Hepatocyte (in vitro differentiated cells): Measurements from ENCODE around the gene TBCD. TPM values are rescaled to one million over a fixed set of nuclear protein-coding genes. Genes with fewer than 3 reads are reported as not detected.

Source experiments
- DNase-seq: peaks from one replicate; pipeline ENCODE4 v3.0.0-alpha.2; 2016; ENCODE audit warnings: low spot score
- H2AFZ ChIP-seq: fragments of 200-600 bp; sonication (generic); 2 replicates; pipeline ENCODE4 v1.6.0; 2016; ENCODE audit warnings: antibody characterized with exemption, mild to moderate bottlenecking
- H3K27ac ChIP-seq: fragments of 200-600 bp; sonication (generic); 2 replicates; pipeline ENCODE4 v1.5.1; 2016; ENCODE audit warnings: mild to moderate bottlenecking
- H3K27me3 ChIP-seq: fragments of 200-600 bp; sonication (generic); 2 replicates; pipeline ENCODE4 v1.6.1; 2016
- H3K36me3 ChIP-seq: fragments of 200-600 bp; sonication (generic); replicated peaks from 2 replicates; pipeline ENCODE4 v1.5.1; 2016; ENCODE audit warnings: low read depth; ENCODE audit not compliant: insufficient read depth
- H3K4me1 ChIP-seq: fragments of 200-600 bp; sonication (generic); 2 replicates; pipeline ENCODE4 v1.5.1; 2016; ENCODE audit warnings: mild to moderate bottlenecking, moderate library complexity; ENCODE audit not compliant: insufficient read depth
- H3K4me2 ChIP-seq: fragments of 200-600 bp; sonication (generic); 2 replicates; pipeline ENCODE4 v1.6.0; 2016
- H3K4me3 ChIP-seq: fragments of 200-600 bp; sonication (generic); 2 replicates; pipeline ENCODE4 v1.5.1; 2016; ENCODE audit warnings: mild to moderate bottlenecking
- H3K79me2 ChIP-seq: fragments of 200-600 bp; sonication (generic); 2 replicates; pipeline ENCODE4 v1.6.0; 2017; ENCODE audit warnings: mild to moderate bottlenecking
- H3K9me2 ChIP-seq: fragments of 200-600 bp; sonication (generic); replicated peaks from 2 replicates; pipeline ENCODE4 v1.6.0; 2017; ENCODE audit warnings: mild to moderate bottlenecking; ENCODE audit not compliant: insufficient read depth
- H3K9me3 ChIP-seq: fragments of 200-600 bp; sonication (generic); 2 replicates; pipeline ENCODE4 v1.5.1; 2016; ENCODE audit warnings: low read depth, mild to moderate bottlenecking
- H4K20me1 ChIP-seq: fragments of 200-600 bp; sonication (generic); 2 replicates; pipeline ENCODE4 v1.6.0; 2016; ENCODE audit warnings: mild to moderate bottlenecking; ENCODE audit not compliant: insufficient read depth, poor library complexity, severe bottlenecking
- EZH2 ChIP-seq: fragments of 200-600 bp; sonication (generic); IDR thresholded peaks from 2 replicates; pipeline ENCODE4 v1.6.1; 2016; ENCODE audit warnings: antibody characterized with exemption, mild to moderate bottlenecking, borderline replicate concordance
- EZH2phosphoT487 ChIP-seq: fragments of 200-600 bp; sonication (generic); IDR thresholded peaks from one replicate; pipeline ENCODE4 v1.6.1; 2018; ENCODE audit warnings: antibody characterized with exemption, mild to moderate bottlenecking, low read depth, moderate library complexity; ENCODE audit not compliant: unreplicated experiment, severe bottlenecking
- WGBS: methylation state at CpG from one replicate; pipeline ENCODE4 v1.1.6; 2016; ENCODE audit warnings: low lambda C conversion rate; ENCODE audit errors: missing lambda C conversion rate; 5-methylcytosine and 5-hydroxymethylcytosine counted together
- polyA plus RNA-seq: library from polyadenylated mRNA; unstranded; fragments of >200 nt; fragmentation: Nextera tagmentation; extraction: Ambion mirVana; gene quantifications from 2 replicates; pipeline ENCODE4 v1.2.1, GENCODE V29; 2016
- total RNA-seq: library from RNA; depleted of rRNA; stranded (reverse); fragments of >200 nt; gene quantifications from 2 replicates; pipeline ENCODE4 v1.2.3, GENCODE V29; 2014
- TF ChIP-seq, protein P1 (sequence below): fragments of 200-600 bp; sonication (generic); IDR thresholded peaks from 2 replicates; pipeline ENCODE4 v1.5.1; 2016; ENCODE audit warnings: antibody characterized with exemption, mild to moderate bottlenecking; ENCODE audit not compliant: poor library complexity

The TBCD gene
- total and polyA plus RNA-seq, 2 experiments from 2014 or later = 24.5 to 41.5 TPM

DNA sequence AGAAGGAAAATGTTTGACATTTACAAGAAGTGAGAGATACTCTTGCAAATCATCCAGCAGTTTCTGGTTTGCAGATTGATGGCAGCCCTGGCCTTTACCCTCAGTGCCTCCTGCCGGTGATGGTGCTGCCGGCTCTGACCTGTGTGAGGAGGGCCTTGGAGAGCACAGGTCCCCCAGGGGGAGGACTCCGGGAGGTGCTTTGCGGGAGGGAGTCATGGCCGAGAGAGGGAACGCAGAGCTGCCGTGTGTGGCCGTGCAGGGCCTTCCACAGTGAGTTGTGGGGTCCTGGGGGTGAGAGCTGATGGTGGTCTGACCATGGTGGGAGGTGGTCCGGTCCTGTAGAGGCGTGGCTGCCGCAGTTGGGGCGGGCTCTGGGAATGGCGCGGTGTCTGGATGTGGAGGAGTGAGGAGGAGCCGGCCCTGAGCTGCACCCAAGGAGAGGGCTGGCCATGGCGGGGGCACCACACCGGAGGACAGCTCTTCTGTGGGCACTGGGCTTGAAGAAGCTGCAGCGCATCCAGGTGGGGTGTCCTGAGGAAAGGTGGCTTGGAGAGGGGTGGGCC lies 116.0 kb downstream of the TBCD start:
- no peaks in the 10 kb centered on the region for H4K20me1 ChIP-seq
- H2AFZ ChIP-seq = no peak overlapping the region
- no peaks in the 10 kb centered on the region for H3K27me3 ChIP-seq
- H3K36me3 ChIP-seq = no peaks in the 10 kb centered on the region
- WGBS = 90% methylated on average over 17 of the region's 18 CpGs
- no peak overlapping the region for H3K27ac ChIP-seq
- no peak overlapping the region for H3K4me3 ChIP-seq
- peaks cover 31% of the 10 kb centered on the region for H3K4me1 ChIP-seq
- DNase-seq = no peak
- H3K4me2 ChIP-seq = no peak overlapping the region
- H3K9me2 ChIP-seq = no peaks in the 10 kb centered on the region
- TF ChIP-seq, protein P1, sequence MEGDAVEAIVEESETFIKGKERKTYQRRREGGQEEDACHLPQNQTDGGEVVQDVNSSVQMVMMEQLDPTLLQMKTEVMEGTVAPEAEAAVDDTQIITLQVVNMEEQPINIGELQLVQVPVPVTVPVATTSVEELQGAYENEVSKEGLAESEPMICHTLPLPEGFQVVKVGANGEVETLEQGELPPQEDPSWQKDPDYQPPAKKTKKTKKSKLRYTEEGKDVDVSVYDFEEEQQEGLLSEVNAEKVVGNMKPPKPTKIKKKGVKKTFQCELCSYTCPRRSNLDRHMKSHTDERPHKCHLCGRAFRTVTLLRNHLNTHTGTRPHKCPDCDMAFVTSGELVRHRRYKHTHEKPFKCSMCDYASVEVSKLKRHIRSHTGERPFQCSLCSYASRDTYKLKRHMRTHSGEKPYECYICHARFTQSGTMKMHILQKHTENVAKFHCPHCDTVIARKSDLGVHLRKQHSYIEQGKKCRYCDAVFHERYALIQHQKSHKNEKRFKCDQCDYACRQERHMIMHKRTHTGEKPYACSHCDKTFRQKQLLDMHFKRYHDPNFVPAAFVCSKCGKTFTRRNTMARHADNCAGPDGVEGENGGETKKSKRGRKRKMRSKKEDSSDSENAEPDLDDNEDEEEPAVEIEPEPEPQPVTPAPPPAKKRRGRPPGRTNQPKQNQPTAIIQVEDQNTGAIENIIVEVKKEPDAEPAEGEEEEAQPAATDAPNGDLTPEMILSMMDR = no peak
- TF ChIP-seq EZH2 (no peak), EZH2phosphoT487 (no peak)
- H3K9me3 ChIP-seq = no peaks in the 10 kb centered on the region
- peaks cover 4% of the 10 kb centered on the region for H3K79me2 ChIP-seq

DNA sequence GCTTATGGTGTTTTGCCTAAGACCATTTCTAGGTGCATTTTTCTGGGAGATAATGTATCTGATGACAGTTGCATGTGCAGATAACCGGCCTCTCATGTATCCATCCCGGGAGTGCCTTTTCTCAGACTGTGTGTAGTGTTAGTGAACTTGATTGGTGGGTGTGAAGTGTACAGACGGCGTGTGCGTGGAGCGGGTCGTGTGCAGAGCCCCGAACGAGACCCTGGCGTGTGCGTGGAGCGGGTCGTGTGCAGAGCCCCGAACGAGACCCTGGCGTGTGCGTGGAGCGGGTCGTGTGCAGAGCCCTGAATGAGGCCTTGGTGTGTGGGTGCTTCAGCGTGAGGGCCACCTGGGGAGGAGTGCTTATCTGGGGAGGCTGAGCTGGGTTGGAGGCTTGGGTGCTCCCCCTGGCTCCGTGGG lies 116.9 kb downstream of the TBCD start:
- H2AFZ ChIP-seq = no peak overlapping the region
- no peaks in the 10 kb centered on the region for H4K20me1 ChIP-seq

DNA sequence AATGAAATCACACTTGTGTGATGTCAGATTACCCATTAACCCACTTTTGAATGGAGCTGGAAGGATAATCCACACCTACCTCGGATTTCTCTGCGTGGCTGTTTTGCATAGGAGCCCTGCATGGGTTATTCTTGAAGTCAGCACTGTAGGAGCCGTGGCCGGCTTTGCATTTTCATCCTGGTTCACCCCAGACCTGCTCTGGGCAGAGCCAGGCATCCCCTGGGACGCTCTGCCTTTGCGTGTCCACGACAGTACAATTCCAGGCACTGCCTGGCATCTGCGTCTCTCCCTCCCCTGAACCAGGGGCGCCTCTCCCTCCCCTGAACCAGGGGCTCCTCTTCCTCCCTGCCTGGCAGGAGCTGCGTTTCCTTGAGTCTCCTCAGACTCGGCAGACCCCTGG lies 117.7 kb downstream of the TBCD start:
- Histone ChIP-seq H4K20me1 (no peaks in the 10 kb centered on the region), H3K36me3 (no peaks in the 10 kb centered on the region), H2AFZ (no peak overlapping the region), H3K4me2 (no peak overlapping the region), H3K27me3 (no peaks in the 10 kb centered on the region), H3K4me3 (no peak overlapping the region), H3K4me1 (peaks cover 22% of the 10 kb centered on the region), H3K9me2 (no peaks in the 10 kb centered on the region), H3K79me2 (peaks cover 4% of the 10 kb centered on the region), H3K27ac (no peak overlapping the region), H3K9me3 (no peaks in the 10 kb centered on the region)
- no peak for DNase-seq
- no peak for TF ChIP-seq EZH2
- WGBS = 91% methylated on average over 11 of the region's 11 CpGs

More for the DNA sequence above, 116.9 kb downstream of the TBCD start:
- Histone ChIP-seq H3K9me3 (no peaks in the 10 kb centered on the region), H3K4me3 (no peak overlapping the region), H3K27me3 (no peaks in the 10 kb centered on the region), H3K4me2 (no peak overlapping the region), H3K36me3 (no peaks in the 10 kb centered on the region), H3K79me2 (peaks cover 4% of the 10 kb centered on the region), H3K27ac (no peak overlapping the region), H3K4me1 (peaks cover 27% of the 10 kb centered on the region), H3K9me2 (no peaks in the 10 kb centered on the region)
- TF ChIP-seq EZH2phosphoT487 = no peak
- TF ChIP-seq, protein P1 = no peak
- TF ChIP-seq EZH2 = no peak
- DNase-seq = no peak
- WGBS = 93% methylated on average over 20 of the region's 21 CpGs

DNA sequence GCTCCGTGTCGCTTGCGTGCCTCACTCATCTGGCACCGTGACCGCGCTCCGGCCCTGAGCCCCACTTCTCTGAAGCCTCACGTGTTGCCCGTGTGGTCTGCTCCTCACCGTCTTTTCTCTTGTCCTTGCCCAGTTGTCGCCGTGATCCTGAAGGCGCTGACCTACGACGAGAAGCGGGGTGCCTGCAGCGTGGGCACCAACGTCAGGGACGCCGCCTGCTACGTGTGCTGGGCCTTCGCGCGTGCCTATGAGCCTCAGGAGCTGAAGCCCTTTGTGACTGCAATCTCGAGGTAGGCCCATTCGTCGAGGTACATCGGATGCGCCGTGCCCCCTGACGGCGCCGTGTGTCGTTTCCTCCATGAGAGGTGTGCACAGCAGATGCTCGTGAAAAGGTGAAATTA lies 118.2 kb downstream of the TBCD start:
- DNase-seq = no peak
- Histone ChIP-seq H3K4me3 (no peak overlapping the region), H2AFZ (no peak overlapping the region), H3K27ac (no peak overlapping the region), H3K9me2 (no peaks in the 10 kb centered on the region), H3K4me2 (no peak overlapping the region), H3K9me3 (no peaks in the 10 kb centered on the region), H4K20me1 (no peaks in the 10 kb centered on the region), H3K27me3 (no peaks in the 10 kb centered on the region), H3K4me1 (peaks cover 20% of the 10 kb centered on the region), H3K79me2 (peaks cover 4% of the 10 kb centered on the region), H3K36me3 (no peaks in the 10 kb centered on the region)
- WGBS = 97% methylated on average over 35 of the region's 35 CpGs
- no peak for TF ChIP-seq EZH2phosphoT487
- TF ChIP-seq, protein P1 = no peak
- no peak for TF ChIP-seq EZH2
